MV-4-11 (cell line): Measurements from ENCODE around the gene ECHDC3.

Experiments used
- DNase-seq: peaks from one replicate; lab custom pipeline; 2025; lab: John Stamatoyannopoulos, UW

The ECHDC3 gene

DNA sequence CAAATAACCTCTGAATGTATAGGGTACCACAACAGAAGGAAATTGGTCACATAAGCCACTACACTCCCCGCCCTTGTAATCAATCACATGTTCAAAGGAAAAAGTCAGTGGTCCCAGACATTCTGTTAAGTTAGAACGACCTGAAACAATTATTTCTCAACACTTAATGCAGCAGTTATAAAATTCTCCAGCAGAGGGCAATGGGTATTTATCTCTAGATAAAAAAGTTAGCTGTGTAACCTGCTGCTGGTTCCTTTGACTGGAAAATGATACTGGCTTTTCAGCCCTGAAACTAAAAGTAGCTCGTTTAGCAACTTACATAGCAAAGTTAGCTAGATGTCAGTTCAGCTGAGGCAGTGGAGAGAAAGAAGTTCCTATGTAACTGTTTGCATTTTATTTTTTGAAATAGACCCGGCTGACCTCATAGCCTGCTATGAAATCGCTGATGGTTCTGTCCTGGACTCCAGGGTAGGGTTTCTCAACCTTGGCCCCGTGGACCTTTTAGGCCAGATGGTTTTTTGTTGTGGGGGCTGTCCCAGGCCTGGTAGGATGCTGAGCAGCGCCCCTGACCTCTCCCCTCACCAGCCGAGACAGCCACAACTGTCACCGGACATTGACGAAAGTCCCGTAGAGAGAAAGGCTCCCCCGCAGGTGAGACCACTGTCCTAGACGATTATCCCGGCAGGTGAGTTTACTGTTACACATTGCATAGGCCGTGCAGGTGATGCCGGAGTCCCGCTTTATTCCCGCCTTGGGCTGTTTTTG, 40.8 kb downstream of the ECHDC3 start:
- DNase-seq = peak; percentile 63

DNA sequence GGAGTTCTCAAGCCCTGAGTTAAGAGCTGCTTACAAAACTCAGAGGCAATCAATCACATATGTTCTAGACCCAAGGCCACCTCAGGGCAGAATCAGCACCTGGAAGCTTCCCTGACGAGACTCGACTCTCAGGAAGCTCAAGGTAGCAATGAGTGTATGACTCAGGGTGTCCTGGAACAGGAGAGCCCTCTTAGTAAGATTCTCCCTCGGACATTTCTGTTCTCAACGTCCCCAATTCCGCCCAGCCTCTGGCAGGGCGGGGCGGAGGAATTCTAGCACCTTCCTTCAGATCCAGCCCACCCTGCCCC, 41.3 kb downstream of the ECHDC3 start:
- DNase-seq = no peak

DNA sequence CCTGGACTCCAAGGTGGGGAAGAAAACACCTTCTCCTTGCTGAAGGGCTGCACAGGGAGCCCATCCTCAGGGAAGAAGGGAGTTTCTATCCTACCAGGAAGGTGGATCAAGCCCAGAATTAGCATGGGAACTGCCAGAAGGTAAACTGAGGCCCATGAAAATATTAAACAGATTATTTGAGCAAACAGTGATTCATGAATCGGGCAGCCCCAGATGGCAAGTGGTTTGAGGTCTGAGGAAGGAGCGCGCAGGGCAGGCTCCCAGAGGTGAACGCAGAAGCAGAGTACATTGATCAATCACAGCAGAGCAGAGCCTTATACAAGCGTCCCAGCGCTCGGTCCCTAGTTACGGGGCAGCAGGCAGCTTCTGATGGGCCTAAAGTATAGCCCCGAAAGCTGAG, 45.2 kb downstream of the ECHDC3 start:
- DNase-seq = no peak

DNA sequence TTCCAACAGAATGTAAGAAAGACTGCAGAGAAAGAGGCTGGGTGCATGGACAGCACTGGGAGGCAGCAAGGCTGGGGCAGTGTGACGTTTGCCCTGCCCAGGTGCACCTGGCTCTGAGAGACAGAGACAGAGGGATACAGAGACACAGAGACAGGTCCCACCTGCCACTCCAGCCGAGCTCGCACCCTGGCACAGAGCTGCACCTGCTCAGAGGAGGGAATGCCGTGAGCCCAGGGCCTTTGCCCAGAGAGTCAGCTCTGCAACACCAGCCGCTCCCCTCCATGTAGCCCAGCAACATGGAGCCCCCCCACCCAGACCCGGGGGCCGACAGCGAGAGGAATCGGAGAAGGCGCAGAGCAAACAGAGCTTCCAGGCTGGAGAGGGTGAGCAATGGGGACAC, 45.7 kb downstream of the ECHDC3 start:
- no peak for DNase-seq

DNA sequence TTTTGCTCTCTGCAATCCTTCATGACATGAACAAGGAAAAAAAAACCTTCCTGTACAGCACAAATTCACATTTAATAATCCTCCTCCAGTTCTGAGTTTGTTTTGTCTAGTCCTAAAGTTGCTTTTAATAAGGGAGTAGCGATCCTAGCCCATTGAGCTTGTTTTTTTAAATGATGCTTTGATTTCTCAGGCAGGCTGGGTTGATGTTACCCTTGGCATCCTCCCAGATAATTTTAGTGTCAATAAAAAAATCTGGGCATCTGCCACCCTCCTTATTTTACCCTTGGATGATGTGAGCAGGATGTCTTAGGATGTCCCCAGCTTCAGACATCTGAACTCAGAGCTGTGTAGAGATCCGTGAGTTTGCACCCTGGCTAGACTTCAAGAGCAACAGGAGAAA, 47.1 kb downstream of the ECHDC3 start:
- DNase-seq = no peak

DNA sequence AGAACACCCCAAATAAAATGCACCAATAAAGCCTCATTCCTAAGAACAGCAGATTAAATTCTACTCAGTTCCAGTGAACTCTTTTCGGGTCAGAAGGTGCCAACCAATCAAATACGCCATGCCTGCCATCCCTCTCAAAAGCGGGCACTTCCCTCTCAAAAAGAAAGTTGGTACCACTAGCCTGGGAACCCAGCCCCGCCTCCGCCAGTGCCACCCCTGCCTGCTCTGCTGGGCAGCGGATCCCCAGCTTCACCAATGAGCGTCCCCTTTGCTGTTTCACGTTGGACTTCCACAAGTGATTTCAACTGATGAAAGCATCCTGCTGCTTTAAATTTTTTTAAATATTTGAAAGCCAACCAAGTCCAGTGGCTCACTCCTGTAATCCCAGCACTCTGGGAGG, 47.8 kb downstream of the ECHDC3 start:
- no peak for DNase-seq

DNA sequence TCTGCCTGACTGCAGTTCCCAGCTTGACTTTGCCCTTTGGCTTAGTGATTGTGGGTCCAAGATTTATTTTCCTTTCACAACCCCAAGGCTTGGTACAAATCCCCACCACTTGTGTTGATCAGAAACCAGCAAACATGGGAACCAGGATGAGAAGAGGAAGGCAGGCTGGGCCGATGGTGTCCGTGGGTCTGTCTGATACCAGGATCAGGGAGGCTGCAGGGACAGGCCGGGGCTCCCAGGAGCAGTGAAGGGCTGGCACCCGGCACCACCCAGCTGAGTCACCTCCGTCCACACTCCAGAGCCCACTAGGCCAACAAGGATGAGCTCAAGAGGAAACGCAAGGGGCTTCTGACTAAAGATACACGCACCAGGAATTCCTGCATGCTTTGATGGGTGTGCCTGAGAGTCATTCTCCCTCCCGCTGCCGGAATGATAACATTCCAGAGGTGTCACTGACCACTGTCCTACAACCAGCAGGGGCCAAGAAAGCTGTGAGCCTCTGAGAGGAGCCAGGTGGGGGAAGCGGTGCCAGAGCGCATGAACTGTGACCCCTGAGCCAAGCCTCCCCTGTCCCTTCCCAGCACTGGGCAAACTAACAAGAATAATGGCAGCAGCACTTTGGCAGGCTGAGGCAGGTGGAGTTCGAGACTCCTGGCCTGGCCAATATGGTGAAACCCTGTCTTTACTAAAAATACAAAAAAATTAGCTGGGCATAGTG, 51.7 kb downstream of the ECHDC3 start:
- DNase-seq = no peak

DNA sequence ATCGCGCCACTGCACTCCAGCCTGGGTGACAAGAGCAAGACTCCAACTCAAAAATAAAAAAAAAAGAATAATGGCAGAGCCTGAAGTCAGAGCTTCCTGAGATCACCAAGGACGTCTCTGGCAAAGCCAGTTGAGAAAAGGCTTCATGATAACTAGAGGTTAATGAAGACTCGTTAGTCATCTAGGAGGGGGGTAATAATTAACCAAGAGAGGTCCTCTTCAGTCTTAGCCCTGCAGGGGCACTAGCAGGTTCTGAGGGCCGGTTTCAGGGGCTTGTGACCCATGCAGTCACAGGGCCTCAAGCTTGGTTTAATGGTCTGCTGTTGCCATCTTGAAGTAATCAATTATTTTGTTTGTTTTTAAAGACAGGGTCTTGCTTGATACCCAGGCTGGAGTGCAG, 52.4 kb downstream of the ECHDC3 start:
- no peak for DNase-seq

DNA sequence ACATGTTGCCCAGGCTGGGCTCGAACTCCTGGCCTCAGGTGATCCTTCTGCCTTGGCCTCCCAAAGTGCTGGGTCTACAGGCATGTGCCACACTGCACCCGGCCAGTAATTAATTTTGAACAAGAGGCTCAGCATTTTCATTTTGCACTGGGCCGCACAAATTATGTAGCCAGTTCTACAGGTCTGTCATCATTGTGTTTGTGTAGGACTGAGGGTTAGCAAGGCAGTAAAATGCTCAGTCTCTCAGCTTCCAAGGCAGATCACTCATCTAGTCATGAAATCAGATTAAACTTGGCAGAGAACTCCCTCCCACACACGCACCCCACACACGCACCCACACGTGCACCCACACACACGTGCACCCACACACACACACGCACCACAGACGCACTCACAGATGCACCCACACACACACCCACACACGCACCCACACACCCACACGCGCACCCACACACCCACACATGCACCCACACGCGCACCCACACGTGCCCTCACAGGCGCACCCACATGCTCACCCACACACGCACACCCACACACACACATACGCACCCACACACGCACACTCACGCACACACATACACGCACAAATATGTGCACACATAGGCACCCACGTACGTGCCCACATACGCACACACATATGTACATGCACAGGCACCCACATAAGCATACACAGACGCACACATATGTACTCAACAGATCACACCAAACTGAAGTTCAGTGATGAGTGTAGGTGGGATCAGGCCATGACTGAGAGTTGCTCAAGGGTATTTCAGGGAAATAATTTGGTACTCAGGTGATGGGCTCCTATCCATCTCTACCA, 53.1 kb downstream of the ECHDC3 start:
- DNase-seq = no peak

DNA sequence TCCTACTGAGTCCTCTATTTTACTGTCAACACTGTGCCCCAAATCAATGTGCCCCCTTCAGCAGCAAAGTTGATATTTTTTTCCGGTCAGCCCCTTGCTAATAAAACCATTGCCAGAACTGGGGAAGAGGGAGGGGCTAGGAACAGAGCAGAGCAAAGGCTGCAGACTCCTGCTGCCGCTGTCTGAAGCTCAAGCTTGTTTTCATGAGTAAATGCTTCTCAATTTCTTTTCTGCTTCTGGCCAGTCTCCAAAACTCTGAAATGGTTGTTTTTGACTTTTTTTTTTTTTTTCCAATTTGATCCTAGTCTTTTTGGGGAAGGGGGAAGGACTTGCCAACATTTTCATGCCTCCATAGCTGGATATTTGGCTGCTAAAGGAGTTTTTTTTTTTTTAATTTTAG, 54.3 kb downstream of the ECHDC3 start:
- DNase-seq = no peak

DNA sequence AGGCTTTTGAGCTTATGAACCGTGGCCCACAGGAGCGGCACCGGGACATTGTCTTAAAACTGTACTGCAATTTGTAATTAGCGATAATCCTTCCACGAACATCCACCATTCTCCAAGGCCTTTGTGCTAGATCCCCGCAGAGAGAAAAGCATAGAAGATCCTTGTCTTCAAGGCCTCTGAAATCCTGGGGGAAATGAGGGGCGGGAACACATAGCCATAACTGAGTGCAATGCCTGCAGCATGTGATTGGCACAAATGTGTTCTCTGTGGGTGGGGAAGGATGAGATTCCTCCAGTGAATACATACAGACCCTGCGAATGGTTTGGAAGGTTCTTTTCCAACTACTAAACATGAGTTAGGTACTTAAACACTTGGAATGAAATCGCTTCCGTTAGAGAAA, 55.1 kb downstream of the ECHDC3 start:
- DNase-seq = no peak

DNA sequence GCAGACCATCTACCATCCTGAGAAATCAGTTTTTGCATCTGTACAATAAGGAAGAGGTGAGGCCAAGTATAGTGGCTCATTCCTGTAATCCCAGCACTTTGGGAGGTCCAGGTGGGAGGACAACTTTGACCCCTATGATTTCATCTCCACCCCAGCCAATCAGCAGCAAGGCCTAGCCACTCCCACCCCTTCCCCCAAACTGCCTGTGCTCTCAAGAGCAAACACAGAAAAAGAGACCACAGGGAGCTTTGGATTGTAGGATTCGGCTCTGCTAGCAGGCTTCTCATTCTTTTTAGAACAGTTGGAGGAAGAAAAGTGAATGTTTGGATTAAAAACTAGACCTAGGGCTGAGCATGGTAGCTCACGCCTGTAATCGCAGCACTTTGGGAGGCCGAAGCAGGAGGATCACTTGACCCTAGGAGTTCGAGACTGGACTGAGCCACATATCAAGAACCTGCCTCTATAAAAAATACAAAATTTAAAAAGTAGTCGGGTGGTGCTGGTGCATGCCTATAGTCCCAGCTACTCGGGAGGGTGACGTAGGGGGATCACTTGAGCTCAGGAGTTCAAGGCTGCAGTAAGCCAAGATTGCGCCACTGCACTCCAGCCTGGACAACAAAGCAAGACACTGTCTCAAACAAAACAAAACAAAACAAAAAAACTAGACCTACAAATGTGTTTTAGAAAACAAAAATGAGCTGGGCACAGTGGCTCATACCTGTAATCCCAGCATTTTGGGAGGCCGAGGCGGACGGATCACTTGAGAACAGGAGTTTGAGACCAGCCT, 55.9 kb downstream of the ECHDC3 start:
- no peak for DNase-seq

DNA sequence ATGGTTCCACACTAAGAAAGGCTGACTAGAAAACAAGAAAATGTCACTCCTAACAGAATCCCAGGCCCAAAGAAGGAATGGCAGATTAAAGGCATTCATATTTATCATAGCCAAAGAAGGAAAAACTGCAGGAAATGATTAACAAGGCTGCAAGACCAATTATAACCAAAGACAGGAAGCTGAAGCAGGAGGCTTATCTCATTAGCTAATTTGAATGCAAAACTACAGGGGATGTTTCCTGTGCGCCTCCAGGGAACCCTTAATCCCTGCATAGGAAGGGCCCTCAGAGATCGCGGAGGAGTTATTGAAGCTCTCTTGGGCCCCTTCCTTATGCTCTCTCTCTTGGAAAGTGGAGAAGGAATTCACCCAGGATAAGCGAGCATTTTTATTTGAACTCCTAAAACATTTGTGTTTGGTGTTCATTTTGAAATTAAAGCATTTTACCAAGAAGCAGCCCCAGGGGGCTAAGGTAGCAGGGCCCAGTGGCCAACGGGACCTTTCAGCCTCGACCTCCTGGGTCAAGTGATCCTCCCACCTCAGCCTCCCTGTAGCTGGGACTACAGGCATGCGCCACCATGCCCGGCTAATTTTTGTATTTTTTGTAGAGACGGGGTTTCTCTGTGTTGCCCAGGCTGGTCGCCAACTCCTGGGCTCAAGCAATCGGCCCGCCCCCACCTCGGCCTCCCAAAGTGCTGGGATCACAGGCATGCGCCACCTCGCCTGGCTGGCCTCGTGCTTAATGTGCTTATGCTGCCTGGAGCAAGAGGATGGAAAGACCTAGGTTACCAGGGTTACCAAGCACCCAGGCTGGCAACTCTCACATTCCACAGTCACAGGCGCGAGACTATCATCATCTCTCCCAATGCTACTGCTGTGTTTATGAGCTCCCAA, 56.9 kb downstream of the ECHDC3 start:
- no peak for DNase-seq

DNA sequence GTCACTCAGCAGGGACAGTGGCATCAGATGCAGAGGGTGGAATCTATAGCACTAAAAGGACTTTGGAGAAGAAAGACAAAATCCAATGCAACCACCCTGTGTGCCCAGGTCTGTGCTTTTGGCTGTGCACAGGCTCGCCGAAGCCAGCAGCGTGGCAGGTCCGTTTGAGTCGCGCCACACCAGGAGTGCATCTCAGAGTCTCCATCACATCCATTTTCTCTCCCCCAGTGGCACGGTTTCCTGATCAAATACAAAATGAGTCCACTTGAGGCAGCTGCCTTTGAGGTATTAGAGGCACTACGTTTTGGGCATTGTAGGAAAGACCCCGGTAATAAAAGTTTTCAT, 57.5 kb downstream of the ECHDC3 start:
- DNase-seq = no peak

DNA sequence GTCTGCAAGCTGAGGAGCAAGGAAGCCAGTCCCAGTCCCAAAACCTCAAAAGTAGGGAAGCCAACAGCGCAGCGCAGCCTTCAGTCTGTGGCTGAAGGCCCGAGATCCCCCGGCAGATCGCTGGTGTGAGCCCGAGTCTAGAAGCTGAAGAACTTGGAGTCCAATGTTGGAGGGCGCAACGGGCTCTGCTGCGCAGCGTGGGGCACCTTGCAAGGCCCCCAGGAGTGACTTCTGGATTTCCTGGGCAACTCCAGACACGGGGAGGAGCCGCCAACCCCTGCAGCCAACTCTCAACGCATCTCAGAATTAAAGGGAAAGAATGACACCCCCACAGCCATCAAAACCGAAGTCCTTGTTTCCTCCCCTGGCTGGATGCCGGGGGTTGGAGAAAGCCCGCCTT, 62.2 kb downstream of the ECHDC3 start:
- no peak for DNase-seq

DNA sequence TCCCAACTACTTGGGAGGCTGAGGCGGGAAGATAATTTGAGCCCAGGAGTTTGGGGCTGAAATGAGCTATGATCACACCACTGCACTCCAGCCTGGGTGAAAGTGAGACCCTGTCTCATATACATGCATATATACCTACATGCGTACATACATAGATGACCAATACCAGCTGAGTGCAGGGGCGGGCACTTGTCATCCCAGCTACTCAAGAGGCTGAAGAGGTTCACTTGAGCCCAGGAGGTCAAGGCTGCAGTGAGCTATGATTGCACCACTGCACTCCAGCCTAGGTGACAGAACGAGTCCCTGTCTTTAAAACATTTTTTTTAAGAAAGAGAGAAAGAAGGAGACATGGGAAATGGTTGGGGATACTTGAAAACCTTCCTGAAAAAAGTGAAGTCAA, 63.6 kb downstream of the ECHDC3 start:
- DNase-seq = no peak

DNA sequence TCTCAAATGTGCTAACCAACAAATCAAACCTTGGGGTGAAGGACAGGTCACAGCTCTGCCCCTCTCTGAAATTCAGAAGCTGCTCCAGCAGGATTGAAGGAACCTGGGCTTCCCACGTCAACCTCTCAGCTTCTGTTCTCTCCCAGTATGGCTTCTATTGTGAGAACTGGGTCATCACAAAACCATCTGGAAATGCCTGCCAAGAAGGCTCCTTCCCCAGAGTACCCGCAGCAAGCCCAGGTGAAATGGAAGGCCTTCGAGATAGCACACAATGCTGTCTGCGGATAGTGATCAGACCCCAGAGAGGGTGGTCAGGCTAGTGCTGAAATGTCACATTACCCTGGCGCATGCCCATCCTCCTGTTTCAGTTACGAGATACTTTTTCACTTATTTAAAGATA, 64.5 kb downstream of the ECHDC3 start:
- no peak for DNase-seq

DNA sequence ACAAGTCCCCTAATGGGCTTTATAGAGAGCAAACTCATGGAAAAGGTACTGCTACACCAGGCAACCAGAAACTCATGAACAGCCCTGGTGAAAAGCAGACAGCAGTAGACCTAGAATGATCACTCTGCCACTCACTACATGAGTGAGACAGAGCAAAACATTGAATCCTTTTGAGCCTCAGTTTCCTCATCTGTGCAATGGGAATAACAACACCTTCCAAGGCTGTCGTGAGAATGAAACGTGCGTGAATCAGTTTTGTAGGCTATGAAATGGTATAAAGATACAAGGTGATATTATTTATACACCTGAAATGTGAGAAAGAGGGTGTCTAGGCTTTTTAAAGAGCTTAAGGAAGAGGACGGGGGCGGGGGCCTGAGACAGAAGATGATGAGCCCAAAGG, 66.6 kb downstream of the ECHDC3 start:
- DNase-seq = no peak

DNA sequence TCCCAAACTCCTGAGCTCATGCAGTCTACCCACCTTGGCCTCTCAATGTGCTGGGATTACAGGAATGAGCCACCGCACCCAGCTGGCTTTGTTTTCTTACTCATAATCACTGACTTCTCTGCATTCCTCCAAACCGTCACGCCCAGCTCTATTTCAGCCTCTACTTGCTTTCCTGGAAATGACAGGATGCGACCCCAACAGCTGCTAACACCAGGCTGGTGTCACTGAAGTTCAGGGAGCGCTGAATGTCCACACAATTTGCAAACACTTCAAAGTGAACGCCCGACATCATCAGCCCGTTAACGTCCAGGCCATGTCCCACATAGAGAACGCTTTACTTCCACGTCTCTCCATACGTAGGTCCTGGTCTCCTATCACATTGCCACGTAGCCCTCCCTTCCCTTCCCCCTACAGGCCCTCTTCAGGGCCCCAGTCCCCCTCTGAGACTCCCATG, 68.2 kb downstream of the ECHDC3 start:
- no peak for DNase-seq

DNA sequence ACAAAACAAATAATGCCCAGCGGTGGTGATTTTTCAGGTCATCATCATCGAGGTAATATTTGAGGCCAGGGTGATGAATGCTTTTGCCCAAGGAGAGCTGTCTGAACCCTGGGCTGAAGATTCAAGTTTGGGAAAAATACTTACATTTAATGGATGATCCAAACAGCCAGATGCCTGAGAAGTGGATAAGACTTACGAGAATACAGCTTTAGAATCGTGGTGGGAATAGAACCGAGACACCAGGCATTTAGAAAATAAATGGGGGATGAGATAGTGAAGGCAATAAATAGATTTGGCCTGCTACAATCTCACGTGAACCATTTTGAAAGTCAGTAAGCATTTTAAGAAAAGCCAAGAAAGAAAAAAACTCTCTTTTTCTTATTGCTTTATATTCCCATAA, 68.8 kb downstream of the ECHDC3 start:
- no peak for DNase-seq

DNA sequence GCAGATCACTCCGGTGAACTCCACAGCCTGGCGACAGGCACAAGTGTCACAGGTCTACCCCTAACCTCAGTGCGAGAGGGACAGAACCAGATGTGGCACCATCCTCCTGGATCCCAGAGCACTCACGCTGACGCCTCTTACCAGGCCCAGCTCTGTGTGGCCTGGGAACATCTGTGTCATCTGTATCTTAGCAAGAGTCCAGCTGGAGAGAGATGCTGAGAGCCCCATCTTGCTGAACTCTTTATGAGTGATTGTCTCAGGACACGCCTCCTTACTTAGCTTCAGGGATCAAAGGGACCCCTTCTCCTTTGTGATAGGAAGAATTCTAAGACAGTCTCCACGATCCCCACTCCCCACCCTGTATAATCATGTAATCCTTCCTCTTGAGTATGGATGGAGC, 71.0 kb downstream of the ECHDC3 start:
- DNase-seq = no peak
